Measurements from ENCODE around the gene NR4A3. TPM values are rescaled to one million over a fixed set of nuclear protein-coding genes. Genes with fewer than 3 reads are reported as not detected.
A peak's percentile ranks its signal among the peaks of the same experiment; 100 is the strongest.

NR4A3 gene
- total RNA-seq, 1 donor from 2014 or later = not detected

DNA sequence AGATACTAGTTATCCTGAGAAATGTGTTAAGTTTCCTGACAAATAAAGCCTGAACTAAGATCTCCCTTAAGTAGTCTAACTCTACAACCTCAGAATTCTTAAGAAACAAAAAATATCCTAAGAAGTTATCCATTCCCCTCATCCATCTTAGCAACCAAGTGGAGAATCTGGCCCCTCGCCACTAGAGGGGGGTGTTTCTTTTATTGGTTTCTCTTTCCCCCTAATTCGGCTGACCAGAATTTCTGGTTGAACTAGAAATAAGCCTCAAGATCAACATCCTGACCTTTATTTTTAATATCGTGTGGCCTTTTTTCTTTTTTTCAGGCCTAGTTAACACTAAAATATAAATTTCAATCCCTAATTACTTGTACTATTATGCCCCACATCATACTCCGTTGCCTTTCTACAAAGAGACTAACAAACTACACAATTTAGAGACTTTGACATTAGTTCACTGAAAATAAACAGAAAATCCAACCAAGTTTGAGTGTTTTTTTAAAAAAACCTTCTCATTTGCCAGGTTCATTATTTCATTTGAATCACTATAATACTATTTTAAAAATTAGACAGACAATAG lies 14.3 kb upstream of the NR4A3 start:
- no peak overlapping the region for H3K4me3 ChIP-seq (ENCODE audit: low read depth, low read length)
- DNase-seq (ENCODE audit: low read depth) = no peak
- TF ChIP-seq, protein P1, sequence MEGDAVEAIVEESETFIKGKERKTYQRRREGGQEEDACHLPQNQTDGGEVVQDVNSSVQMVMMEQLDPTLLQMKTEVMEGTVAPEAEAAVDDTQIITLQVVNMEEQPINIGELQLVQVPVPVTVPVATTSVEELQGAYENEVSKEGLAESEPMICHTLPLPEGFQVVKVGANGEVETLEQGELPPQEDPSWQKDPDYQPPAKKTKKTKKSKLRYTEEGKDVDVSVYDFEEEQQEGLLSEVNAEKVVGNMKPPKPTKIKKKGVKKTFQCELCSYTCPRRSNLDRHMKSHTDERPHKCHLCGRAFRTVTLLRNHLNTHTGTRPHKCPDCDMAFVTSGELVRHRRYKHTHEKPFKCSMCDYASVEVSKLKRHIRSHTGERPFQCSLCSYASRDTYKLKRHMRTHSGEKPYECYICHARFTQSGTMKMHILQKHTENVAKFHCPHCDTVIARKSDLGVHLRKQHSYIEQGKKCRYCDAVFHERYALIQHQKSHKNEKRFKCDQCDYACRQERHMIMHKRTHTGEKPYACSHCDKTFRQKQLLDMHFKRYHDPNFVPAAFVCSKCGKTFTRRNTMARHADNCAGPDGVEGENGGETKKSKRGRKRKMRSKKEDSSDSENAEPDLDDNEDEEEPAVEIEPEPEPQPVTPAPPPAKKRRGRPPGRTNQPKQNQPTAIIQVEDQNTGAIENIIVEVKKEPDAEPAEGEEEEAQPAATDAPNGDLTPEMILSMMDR (conservative IDR thresholded peaks at IDR 0.05; ENCODE audit: low read depth, low read length) = peak; percentile 91

DNA sequence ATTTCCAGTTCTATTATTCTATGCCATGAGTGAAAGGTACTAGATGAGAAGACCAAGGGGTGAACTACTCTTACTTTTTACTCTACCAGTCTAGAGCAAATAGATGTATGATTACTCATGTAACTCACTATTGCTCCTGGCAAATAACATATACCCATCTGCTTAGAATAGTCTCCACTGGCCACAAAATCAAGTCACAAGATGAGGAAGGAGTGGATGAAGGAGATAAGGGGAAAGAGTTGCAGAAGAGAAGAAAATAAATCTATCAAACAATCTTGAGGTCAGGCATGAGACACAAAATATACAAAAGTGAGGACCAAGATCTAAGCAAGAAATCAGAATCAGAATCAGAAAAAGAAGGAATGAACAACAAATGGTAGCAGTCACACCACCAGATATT lies 13.7 kb upstream of the NR4A3 start:
- DNase-seq (ENCODE audit: low read depth) = no peak
- H3K4me3 ChIP-seq (ENCODE audit: low read depth, low read length) = no peak overlapping the region
- TF ChIP-seq, protein P1 (conservative IDR thresholded peaks at IDR 0.05; ENCODE audit: low read depth, low read length) = no peak

DNA sequence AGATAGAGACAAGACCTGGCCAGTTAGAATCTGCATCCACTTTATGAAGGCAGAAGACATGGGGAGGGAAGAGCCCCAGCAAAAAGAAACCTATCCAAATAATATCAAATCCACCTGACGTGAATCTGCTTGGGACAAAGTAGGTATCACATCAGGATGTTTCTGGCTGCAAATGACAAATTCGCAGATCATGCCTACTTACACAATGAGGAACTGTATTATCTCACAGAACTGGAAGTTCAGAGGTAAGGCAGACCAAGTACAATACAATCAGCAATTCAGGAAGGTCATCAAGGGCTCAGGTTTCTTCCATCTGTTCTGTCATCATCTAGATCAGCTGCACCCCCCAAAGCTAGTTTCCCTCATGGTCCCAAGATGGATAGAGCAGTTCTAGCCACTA lies 13.2 kb upstream of the NR4A3 start:
- no peak for DNase-seq (ENCODE audit: low read depth)
- TF ChIP-seq, protein P1 (conservative IDR thresholded peaks at IDR 0.05; ENCODE audit: low read depth, low read length) = no peak
- no peak overlapping the region for H3K4me3 ChIP-seq (ENCODE audit: low read depth, low read length)

DNA sequence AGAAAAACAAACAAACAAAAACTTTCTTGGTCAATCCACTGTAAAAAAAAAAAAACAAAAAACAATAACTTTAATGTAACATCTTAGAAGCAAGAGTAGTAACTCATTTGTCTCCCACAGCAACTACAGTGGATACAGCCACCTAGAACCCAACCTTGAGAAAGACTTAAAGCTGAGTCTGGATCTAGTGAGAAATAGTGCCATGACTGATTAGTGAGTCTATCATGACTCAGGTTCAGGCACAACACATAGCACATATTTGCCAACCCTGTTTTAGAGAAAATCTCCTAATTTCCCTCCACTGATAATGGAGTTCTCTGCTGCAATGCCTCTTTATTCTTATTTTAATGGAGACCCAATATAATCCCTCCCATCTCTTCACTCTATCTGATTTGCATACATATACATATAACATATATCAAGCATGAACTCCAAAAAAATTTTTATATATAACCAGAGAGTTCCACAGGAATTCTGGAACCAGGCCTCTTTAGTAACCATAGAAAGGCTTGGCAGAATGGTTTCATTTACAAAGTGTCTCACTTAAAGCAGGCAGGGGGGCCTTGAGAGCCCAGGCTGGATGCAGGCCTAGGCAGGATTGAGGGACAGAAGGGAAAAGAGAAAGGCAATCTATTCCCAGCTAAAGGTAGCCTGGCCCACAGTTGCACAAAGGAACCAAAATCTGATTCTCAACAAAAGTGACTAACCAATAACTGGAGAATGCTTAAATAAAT lies 11.9 kb upstream of the NR4A3 start:
- H3K4me3 ChIP-seq (ENCODE audit: low read depth, low read length) = no peak overlapping the region
- DNase-seq (ENCODE audit: low read depth) = no peak
- TF ChIP-seq, protein P1 (conservative IDR thresholded peaks at IDR 0.05; ENCODE audit: low read depth, low read length) = no peak

DNA sequence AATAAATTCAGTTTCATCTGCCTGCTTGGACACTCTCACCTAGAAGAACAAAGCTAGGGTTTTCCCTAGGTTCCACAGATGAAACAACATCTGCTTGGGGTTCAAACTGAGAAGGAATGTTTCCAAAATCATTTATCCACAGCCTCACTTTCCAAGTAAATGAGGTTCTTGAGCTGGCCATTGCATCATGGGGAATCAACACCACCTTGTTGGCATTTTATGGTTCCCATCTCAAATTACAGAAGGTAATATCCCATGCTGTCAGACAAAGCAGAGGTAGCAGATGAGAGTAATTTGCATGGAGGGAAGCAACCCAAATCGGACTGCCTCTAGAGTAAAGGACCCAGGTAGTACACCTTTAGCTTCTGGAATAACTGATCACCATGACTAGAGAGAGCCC lies 10.5 kb upstream of the NR4A3 start:
- no peak for DNase-seq (ENCODE audit: low read depth)
- no peak overlapping the region for H3K4me3 ChIP-seq (ENCODE audit: low read depth, low read length)
- TF ChIP-seq, protein P1 (conservative IDR thresholded peaks at IDR 0.05; ENCODE audit: low read depth, low read length) = no peak

DNA sequence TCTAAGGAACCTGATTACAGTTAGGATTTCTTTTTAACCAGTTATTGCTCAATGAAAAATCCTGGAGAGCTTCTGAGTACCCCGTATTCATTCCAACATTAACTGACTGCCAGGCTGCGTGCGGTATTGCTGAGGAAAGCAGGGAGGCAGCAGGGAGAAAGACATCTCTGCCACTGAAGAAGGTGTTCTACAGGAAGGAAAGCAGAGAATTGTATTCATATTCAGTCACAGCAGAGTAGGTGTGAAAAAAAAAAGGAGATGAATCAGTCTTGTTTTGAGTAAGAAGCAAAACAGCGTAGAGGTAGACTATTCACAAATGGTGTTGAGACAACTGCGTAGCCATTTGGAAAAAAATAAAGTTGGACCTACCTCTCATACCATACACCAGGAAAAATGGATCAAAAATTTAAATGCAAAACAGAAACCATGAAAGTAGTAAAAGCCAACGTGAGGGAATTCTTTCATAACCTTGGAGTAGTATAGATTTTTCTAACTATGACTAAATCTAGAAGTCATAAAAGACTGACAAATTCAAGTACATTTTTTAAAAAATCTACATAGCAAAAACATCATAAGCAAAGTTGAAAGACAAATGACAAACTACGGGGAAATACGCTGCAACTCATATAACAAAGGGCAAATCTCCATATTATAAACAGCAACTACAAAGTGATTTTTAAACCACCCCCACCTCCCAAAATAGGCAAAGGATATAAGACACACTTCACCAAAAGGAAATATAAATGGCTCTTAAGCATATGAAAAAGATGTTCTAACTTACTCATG lies 9.9 kb upstream of the NR4A3 start:
- TF ChIP-seq, protein P1 (conservative IDR thresholded peaks at IDR 0.05; ENCODE audit: low read depth, low read length) = no peak

More for the DNA sequence above, 9.9 kb upstream of the NR4A3 start:
- H3K4me3 ChIP-seq (ENCODE audit: low read depth, low read length) = no peak overlapping the region
- DNase-seq (ENCODE audit: low read depth) = no peak

All from epithelial cell of proximal tubule (primary cell).